Astrocyte of the spinal cord (primary cell): ENCODE data around the gene FSHB.

Experiments used
- DNase-seq: peaks from one replicate; pipeline ENCODE4 v3.0.0; 2011; ENCODE audit warnings: low read depth, low spot score
- H3K4me3 ChIP-seq: 2 replicates; pipeline ENCODE4 v1.5.1; 2011; ENCODE audit warnings: low read depth, mild to moderate bottlenecking, low read length, moderate library complexity
- CTCF ChIP-seq: IDR thresholded peaks from 2 replicates; pipeline ENCODE4 v1.5.1; 2012; ENCODE audit warnings: low read depth, mild to moderate bottlenecking, low read length, inconsistent platforms
- in situ Hi-C: cut with HindIII; loops from 2 replicates; pipeline ENCODE4 v1.10.0; 2017; ENCODE audit warnings: low sequenced_read_pairs

The FSHB gene

GRCh38 chr11:30239025-30239424 is 8.2 kb downstream of the FSHB start:
- DNase-seq = no peak
- H3K4me3 ChIP-seq = no peak overlapping the region
- no peak for TF ChIP-seq CTCF
- in situ Hi-C loops = no loop called here

- no peak overlapping the region for H3K4me3 ChIP-seq
- in situ Hi-C loops = no loop called here
- peak; percentile 66 for DNase-seq
- TF ChIP-seq CTCF = no peak
Measured at GRCh38 chr11:30244265-30244664, 13.5 kb downstream of the FSHB start.

GRCh38 chr11:30245621-30246020 is 14.8 kb downstream of the FSHB start:
- TF ChIP-seq CTCF = no peak
- H3K4me3 ChIP-seq = no peak overlapping the region
- DNase-seq = no peak
- in situ Hi-C loops = no loop called here

GRCh38 chr11:30254307-30255298 is 23.8 kb downstream of the FSHB start:
- in situ Hi-C loops = no loop called here

GRCh38 chr11:30255637-30256036 is 24.8 kb downstream of the FSHB start:
- in situ Hi-C loops = no loop called here
- TF ChIP-seq CTCF = no peak
- no peak for DNase-seq
- no peak overlapping the region for H3K4me3 ChIP-seq

More at GRCh38 chr11:30254307-30255298, 23.8 kb downstream of the FSHB start:
- no peak for TF ChIP-seq CTCF
- no peak overlapping the region for H3K4me3 ChIP-seq
- peak; percentile 10 for DNase-seq

GRCh38 chr11:30257058-30257457 is 26.2 kb downstream of the FSHB start:
- H3K4me3 ChIP-seq = no peak overlapping the region
- no peak for DNase-seq
- in situ Hi-C loops = no loop called here
- no peak for TF ChIP-seq CTCF
